Airway epithelial cell (primary cell): Measurements from ENCODE around the gene SMO. TPM values are rescaled to one million over a fixed set of nuclear protein-coding genes. Genes with fewer than 3 reads are reported as not detected.

Experiments
- total RNA-seq: library from RNA; depleted of rRNA; stranded (reverse); fragments of >200 nt; gene quantifications from 2 replicates; pipeline ENCODE4 v1.2.3, GENCODE V29; 2015

The SMO gene
- 17.4 and 17.9 TPM in 2 replicates for total RNA-seq

DNA sequence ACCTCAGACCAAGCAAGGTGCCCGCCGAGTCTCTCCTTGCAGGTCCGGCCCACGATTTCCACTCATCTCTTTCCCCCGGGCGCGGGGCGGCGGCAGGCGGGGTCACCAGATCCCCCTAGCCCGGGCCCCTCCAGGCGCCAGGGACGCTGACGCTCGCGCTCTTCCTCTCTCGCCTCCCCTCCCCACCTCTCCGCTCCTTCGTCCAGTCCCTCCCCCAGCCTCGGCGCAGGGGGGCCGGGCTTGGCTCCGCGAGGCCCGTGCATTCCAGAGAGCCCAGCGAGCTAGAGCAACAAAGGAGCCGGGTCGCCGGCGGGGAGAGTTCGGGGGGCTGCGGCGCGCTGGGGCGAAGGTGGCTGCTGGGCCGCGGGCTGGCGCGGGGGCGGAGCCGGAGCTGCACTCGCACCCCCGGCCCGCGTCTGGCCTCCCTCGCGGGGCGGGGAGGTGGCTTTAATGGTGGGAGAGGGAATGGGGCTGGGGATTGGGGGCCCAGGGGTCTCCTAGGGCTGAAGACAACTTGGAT, at the start of gene SMO:
Gene SMO, plus strand, starts transcription at position 262 of the 520 bp plus-strand sequence. CDS start 519 bp downstream, outside the sequence.

DNA sequence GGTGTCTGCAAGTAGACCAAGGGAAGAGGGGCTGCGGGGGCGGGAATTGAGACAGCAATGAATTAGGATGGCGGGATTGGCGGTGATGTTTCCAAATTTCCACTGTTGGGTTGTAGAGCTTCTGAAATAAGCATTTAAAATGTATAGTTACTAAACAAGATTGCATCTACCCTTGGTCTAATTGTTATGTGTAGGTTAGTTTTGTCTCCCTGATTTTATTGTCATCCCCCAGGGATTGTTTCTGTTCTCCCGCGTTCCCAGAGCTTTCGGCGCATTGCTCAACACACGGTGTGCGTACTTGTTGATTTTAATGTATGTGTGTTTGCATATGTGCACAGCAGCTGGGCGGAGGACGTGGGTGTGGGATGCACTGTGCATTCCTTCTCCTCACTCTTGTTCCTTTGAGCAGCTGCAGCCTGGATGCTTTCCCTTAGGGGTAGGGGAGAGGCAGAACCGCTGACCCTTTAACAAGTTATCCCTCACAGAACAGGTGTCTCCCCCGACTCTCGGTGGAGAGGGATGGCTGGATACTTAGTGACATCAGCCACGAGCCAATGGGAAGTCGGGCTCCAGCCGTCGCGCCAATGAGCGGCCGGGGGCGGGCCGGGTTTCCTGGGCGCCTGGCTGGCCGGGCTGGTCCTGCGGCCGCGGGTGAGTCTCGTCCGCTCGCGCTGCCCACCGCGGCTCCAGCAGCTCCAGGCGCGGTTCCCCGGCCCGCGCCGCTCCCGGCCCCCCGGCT, 44.2 kb upstream of the SMO start, which contains the start of gene TSPAN33:
Gene TSPAN33, plus strand, starts transcription at position 613 of the 739 bp plus-strand sequence. CDS start 274 bp downstream, outside the sequence.

DNA sequence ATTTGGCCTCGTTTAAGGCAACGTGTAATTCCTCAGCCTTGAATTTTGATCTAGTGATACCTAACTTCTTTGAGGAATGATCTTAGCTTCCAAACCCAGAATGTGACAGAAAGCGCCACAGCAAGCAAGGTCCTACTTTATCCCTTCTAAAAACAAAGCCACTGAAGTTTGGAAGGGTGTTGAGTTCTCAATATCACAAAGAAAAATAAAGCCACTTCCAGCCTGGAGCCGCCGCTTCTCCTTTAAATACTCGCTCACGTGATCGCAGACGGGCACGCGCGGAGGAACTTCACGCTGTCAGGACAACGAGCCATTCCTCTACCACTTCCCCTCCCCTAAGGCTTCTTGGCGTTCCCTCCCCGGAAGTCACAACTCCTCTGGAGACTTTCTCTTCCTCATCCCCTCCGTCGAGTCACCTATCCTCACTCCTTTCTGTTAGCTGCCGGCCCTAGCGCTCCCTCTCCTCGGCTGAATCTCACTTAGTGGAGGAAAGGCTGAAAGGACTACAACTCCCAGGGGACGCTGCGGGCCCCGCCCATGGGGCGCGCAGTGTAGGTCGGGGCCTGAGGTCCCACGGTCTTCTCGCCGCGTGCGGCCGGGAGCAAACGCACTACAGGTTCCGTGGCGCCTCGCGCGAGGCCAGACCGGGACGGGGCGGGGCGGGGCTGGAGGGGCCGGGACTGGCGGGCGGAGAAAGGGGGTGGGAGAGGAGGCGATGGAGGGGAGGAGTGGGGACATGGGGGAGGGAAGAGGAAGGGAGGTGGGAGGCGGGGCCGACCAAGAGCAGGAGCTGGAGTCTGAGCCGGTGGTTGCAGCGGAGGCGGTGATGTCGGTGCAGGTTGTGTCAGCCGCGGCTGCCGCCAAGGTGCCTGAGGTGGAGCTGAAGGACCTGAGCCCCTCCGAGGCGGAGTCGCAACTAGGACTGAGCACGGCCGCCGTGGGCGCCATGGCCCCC, 36.1 kb downstream of the SMO start, which contains the start of gene AHCYL2:
Gene AHCYL2, plus strand, starts transcription at position 780 of the 955 bp plus-strand sequence.

Other genes starting within 250 kb of the SMO start
- gene TNPO3, start 133.5 kb upstream of the SMO start, total RNA-seq = 39.1 and 41.4 TPM in 2 replicates
- 6.2 TPM in 2 replicates for gene TSPAN33, start 43.9 kb upstream of the SMO start, total RNA-seq
- gene AHCYL2, start 36.4 kb downstream of the SMO start, total RNA-seq = 7.4 and 8.7 TPM in 2 replicates
- gene STRIP2, start 245.8 kb downstream of the SMO start, total RNA-seq = 3.2 and 3.8 TPM in 2 replicates